Measurements from ENCODE around the gene HECW1. TPM values are rescaled to one million over a fixed set of nuclear protein-coding genes. Genes with fewer than 3 reads are reported as not detected.
A peak's percentile ranks its signal among the peaks of the same experiment; 100 is the strongest.

HECW1 gene
- total and polyA plus RNA-seq, 5 donors, result 0.16 TPM; not detected in 4

DNA sequence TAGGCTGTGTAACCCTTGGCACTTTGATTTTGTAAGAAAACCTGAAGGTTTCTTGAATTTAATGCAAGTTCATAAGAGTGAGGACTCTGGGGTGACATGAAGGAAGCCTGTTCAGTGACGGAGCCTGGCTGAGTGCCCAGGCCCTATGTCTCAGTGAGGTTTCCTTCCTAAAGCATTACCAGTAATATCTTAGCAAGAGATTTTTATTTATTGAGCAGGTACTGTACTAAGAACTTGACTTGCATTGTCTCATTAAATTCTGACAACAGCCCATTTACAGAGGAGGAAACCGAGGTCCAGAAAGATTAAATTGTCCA lies 197.2 kb downstream of the HECW1 start:
- intact Hi-C loops (cut with DNase I), result no loop called here
- H3K27me3 ChIP-seq (ENCODE audit: control insufficient read depth, insufficient read depth), result no peaks in the 10 kb centered on the region
- H3K4me3 ChIP-seq (ENCODE audit: low read length), result no peak overlapping the region
- H3K9me3 ChIP-seq (ENCODE audit: control insufficient read depth, low read length), result no peaks in the 10 kb centered on the region
- 53% methylated on average over 2 of the region's 2 CpGs for WGBS
- no peak for ATAC-seq
- H3K4me1 ChIP-seq (ENCODE audit: control insufficient read depth, insufficient read depth, low read length), result no peaks in the 10 kb centered on the region
- no peak overlapping the region for H3K27ac ChIP-seq (ENCODE audit: low read length)
- no peak for DNase-seq

DNA sequence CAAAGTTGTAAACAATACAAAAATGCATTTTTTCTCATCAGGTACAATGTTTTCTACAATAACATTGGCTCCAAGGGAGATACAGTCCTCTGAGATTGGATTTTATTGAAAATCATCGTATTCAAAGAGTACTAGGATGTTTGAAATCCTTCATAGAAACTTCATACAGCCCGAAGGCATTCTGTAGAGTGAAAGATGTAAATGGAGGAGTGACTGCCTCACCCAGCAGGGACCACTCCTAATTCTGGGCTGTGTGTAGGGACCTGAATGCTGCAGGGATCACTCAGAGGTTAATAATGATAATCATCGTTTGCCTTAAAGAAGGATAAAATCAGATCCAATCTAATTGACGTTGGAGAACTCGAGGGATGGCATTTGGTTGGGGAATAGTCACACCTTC lies 198.6 kb downstream of the HECW1 start:
- no peaks in the 10 kb centered on the region for H3K9me3 ChIP-seq (ENCODE audit: control insufficient read depth, low read length)
- no peak overlapping the region for H3K4me3 ChIP-seq (ENCODE audit: low read length)
- no peak overlapping the region for H3K27ac ChIP-seq (ENCODE audit: low read length)
- no peak for ATAC-seq
- intact Hi-C loops (cut with DNase I), result no loop called here
- no peak for DNase-seq
- no peaks in the 10 kb centered on the region for H3K27me3 ChIP-seq (ENCODE audit: control insufficient read depth, insufficient read depth)
- 74% methylated on average over 5 of the region's 5 CpGs for WGBS
- no peaks in the 10 kb centered on the region for H3K4me1 ChIP-seq (ENCODE audit: control insufficient read depth, insufficient read depth, low read length)

DNA sequence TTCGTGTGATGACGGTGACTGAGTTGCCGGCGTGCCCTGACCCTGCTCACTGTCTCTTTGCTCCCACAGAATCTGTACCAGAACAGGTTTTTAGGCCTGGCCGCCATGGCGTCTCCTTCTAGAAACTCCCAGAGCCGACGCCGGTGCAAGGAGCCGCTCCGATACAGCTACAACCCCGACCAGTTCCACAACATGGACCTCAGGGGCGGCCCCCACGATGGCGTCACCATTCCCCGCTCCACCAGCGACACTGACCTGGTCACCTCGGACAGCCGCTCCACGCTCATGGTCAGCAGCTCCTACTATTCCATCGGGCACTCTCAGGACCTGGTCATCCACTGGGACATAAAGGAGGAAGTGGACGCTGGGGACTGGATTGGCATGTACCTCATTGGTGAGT lies 199.2 kb downstream of the HECW1 start:
- 94% methylated on average over 22 of the region's 22 CpGs for WGBS
- DNase-seq (no peak), ATAC-seq (no peak)
- H3K4me1 ChIP-seq (ENCODE audit: control insufficient read depth, insufficient read depth, low read length), result no peaks in the 10 kb centered on the region
- intact Hi-C loops (cut with DNase I), result no loop called here
- H3K4me3 ChIP-seq (ENCODE audit: low read length), result no peak overlapping the region
- H3K27ac ChIP-seq (ENCODE audit: low read length), result no peak overlapping the region
- no peaks in the 10 kb centered on the region for H3K9me3 ChIP-seq (ENCODE audit: control insufficient read depth, low read length)
- no peaks in the 10 kb centered on the region for H3K27me3 ChIP-seq (ENCODE audit: control insufficient read depth, insufficient read depth)

DNA sequence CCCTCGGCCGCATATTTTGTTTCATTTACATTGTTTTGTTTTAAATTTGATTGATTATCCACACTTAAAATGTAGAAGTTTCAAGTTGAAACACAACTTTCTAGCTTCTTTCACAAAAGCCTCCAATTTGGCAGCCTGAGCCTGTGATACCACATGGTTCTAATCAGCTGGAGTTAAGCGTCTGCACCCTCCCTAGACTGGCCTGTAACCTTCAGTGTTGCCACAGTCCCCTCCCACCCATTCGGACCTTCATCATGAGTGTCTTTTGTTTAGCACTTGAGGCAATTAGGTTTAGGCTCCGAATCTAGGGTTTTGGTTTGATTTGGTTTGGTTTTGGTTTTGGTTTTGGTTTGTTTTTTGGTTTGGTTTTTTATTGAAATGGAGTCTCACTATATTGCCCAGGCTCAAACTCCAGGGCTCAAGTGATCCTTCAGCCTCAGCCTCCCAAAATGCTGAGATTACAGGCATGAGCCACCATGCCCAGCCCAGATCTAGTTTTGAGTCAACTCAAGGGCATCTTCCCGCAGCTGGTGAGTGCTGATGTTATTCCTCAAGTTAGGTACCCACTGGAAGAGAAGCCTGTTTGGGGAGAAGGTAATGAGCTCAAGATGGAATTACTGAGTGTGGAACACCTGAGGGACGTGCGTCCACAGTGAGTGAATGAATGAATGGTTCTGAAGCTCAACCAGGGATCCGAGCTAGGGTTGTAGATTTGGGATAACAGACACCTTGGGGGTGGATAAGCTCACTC lies 201.4 kb downstream of the HECW1 start:
- no peak for DNase-seq
- no peak for ATAC-seq
- Histone ChIP-seq H3K27ac (ENCODE audit: low read length) (no peak overlapping the region), H3K4me1 (ENCODE audit: control insufficient read depth, insufficient read depth, low read length) (no peaks in the 10 kb centered on the region), H3K27me3 (ENCODE audit: control insufficient read depth, insufficient read depth) (no peaks in the 10 kb centered on the region), H3K9me3 (ENCODE audit: control insufficient read depth, low read length) (no peaks in the 10 kb centered on the region), H3K4me3 (ENCODE audit: low read length) (no peak overlapping the region)
- intact Hi-C loops (cut with DNase I), result no loop called here
- 80% methylated on average over 9 of the region's 9 CpGs for WGBS

DNA sequence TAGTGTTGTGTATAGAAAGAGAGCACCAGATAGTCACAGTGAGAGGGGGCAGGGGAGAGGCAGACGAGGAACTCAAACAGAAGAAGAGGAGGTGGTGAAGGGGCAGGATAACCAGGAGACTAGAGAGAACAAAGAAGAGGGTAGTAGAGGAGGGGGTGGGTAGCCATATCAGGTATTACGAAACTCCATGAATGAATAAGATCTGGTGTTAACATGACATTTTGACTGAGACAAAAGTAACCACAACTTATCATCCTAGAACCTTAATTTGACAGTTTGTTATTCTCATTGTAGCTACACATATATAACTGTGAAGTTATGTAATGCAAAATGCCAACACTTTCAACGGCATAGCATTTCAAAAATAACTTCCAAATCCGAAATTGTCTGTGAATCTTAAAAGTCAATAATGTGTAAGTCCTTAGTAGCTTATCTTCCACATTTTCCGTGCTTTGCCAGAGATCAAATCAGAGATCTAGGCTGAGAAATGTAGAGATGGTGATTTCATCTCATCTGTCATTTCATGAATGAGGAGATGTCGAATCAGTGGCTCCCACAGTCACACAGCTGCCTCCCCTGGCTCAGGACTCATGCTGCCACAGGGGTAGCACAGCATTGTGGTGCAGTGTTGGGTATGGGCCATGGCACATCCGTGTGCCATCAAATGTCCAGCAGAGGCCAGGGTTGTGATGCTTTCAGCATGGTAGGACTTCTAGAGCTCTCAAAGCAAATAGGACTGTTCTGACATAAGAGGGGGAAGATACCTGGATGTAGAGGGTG lies 202.1 kb downstream of the HECW1 start:
- WGBS, result 60% methylated on average over 7 of the region's 7 CpGs
- no peaks in the 10 kb centered on the region for H3K27me3 ChIP-seq (ENCODE audit: control insufficient read depth, insufficient read depth)
- no peak overlapping the region for H3K4me3 ChIP-seq (ENCODE audit: low read length)
- H3K4me1 ChIP-seq (ENCODE audit: control insufficient read depth, insufficient read depth, low read length), result no peaks in the 10 kb centered on the region
- ATAC-seq (no peak), DNase-seq (no peak)
- no peaks in the 10 kb centered on the region for H3K9me3 ChIP-seq (ENCODE audit: control insufficient read depth, low read length)
- intact Hi-C loops (cut with DNase I), result no loop called here
- H3K27ac ChIP-seq (ENCODE audit: low read length), result no peak overlapping the region

DNA sequence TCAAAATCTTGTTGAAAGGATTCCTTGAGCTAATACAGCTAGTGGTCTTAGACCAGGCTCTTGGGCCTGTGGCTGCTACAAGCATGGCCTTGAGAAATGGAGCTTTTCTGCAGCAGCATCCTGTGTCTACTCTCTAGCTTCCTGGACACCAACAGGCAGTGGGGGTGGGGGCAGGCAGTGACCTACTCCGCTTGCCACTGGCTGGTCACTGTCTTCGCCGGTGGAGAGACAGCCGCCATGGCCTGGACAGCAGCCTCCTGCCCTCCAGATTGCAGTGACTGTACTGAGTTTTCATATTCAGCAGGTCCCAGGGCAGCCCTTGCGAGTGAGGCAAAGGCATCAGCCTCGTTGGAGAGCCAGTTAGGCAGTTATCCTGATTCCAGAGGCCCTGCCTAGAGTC lies 204.6 kb downstream of the HECW1 start:
- intact Hi-C loops (cut with DNase I), result no loop called here
- WGBS, result 58% methylated on average over 6 of the region's 6 CpGs
- Histone ChIP-seq H3K27me3 (ENCODE audit: control insufficient read depth, insufficient read depth) (no peaks in the 10 kb centered on the region), H3K9me3 (ENCODE audit: control insufficient read depth, low read length) (no peaks in the 10 kb centered on the region), H3K4me3 (ENCODE audit: low read length) (no peak overlapping the region), H3K27ac (ENCODE audit: low read length) (no peak overlapping the region), H3K4me1 (ENCODE audit: control insufficient read depth, insufficient read depth, low read length) (no peaks in the 10 kb centered on the region)
- DNase-seq (no peak), ATAC-seq (no peak)

DNA sequence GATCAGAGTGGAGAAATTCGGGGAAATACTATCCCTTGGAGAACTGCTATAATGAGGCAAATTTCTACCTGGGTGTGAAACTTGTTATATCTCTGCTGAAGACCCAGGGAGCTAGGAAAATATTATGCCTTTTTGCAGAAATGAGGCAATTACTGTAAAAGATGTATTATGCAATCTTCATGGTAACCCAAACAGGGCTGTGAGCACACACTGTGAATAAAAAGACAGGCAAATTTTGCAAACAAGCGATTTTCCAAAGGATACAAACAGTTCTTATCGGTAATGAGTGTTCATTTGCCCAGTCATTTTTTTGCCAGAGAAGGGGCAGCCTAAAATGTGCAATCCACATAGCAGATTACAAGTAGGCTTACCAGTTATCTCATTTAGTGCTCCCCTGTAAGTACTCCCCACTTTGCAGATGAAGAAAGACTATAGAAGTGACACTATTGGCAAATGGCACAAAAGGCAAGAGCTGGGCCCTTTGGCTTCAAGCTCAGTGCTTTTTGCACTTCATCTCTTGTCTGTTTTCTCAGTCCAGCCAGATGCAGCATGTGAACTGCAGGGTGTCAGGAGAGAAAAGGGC lies 205.8 kb downstream of the HECW1 start:
- intact Hi-C loops (cut with DNase I), result no loop called here
- WGBS, result 59% methylated on average over 3 of the region's 3 CpGs
- ATAC-seq, result peak in 1 of 2 donors; percentile 64

DNA sequence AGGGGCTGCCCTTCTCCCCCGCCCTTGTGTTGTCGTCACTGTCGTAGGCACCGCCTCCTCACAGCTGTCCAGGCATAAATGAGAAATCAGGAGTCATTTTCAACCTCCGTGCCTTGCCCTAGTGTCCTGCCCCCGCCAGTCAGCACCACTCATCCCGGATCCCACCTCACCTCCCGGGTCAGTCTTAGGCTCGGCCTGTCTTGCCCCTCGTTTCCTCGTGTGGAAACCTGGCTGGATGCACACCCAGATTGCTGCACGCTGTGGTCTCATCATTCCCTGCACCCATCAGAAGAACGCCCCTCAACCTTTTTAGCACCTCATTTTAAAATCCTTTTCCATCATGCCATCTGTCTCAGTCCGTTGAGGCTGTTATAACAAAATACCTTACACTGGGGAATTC lies 213.1 kb downstream of the HECW1 start:
- H3K4me1 ChIP-seq (ENCODE audit: control insufficient read depth, insufficient read depth, low read length), result no peaks in the 10 kb centered on the region
- WGBS, result 71% methylated on average over 14 of the region's 14 CpGs
- no peak for DNase-seq
- H3K27ac ChIP-seq (ENCODE audit: low read length), result no peak overlapping the region
- peak in 1 of 2 donors; percentile 29 for ATAC-seq
- H3K9me3 ChIP-seq (ENCODE audit: control insufficient read depth, low read length), result no peaks in the 10 kb centered on the region
- H3K27me3 ChIP-seq (ENCODE audit: control insufficient read depth, insufficient read depth), result no peaks in the 10 kb centered on the region
- H3K4me3 ChIP-seq (ENCODE audit: low read length), result no peak overlapping the region
- intact Hi-C loops (cut with DNase I), result no loop called here

More for the DNA sequence above, 205.8 kb downstream of the HECW1 start:
- no peak overlapping the region for H3K27ac ChIP-seq (ENCODE audit: low read length)
- DNase-seq, result no peak
- H3K27me3 ChIP-seq (ENCODE audit: control insufficient read depth, insufficient read depth), result no peaks in the 10 kb centered on the region
- no peak overlapping the region for H3K4me3 ChIP-seq (ENCODE audit: low read length)
- H3K4me1 ChIP-seq (ENCODE audit: control insufficient read depth, insufficient read depth, low read length), result no peaks in the 10 kb centered on the region
- H3K9me3 ChIP-seq (ENCODE audit: control insufficient read depth, low read length), result no peaks in the 10 kb centered on the region

DNA sequence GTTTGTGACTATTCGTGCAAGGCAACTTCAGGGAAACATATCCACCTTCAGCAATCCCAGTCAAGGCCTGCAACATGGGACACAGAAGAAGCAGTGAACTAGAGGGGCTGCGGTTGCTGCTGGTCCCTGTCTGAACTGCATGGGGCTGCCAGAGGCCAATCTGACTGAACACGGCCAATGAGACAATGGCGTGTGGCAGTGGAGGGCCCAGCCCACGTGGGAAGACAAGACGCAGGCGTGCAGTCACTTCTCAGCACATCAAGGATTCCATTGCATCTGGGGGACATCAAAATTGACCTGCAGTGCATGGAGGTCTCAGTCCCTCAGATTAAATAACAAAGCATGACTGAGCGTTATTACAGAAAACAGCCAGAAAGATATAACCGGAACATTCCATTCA lies 215.9 kb downstream of the HECW1 start:
- Histone ChIP-seq H3K9me3 (ENCODE audit: control insufficient read depth, low read length) (no peaks in the 10 kb centered on the region), H3K27ac (ENCODE audit: low read length) (no peak overlapping the region), H3K4me1 (ENCODE audit: control insufficient read depth, insufficient read depth, low read length) (no peaks in the 10 kb centered on the region), H3K27me3 (ENCODE audit: control insufficient read depth, insufficient read depth) (no peaks in the 10 kb centered on the region), H3K4me3 (ENCODE audit: low read length) (no peak overlapping the region)
- DNase-seq (no peak), ATAC-seq (peak in 1 of 2 donors; percentile 48)
- intact Hi-C loops (cut with DNase I), result no loop called here
- WGBS, result 66% methylated on average over 9 of the region's 9 CpGs

DNA sequence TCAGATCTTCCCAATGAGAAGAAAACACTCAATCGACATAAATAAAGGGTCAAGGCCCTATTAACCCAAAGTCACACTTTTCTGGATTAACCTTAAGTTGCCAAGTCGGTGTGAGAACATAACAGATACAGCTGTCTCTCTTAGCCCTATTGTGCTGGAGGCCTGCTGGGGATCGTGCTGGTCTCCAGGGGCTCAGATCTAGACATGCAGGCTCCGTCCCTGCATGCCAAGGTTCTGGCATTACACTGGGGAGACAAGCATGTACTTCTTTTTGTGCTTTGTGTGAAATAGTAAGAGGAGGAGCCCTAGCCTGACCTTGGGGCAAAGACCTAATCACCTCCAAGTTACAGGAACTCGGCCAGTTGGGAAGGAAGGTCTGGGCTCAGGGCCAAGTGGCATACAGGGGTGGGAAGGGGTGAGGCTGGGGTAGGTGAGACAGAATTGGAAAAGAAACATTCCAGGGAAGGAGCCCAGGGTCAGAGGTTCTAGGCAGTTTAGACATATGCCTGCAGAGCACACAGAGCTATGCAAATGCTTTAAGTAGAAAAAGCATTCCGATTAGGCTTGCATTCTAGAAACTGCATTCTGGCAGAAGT lies 216.4 kb downstream of the HECW1 start:
- no peak overlapping the region for H3K27ac ChIP-seq (ENCODE audit: low read length)
- DNase-seq (peak in 1 of 3 donors; percentile 49), ATAC-seq (peak in 1 of 2 donors; percentile 56)
- H3K4me3 ChIP-seq (ENCODE audit: low read length), result no peak overlapping the region
- WGBS, result 38% methylated on average over 6 of the region's 6 CpGs
- H3K27me3 ChIP-seq (ENCODE audit: control insufficient read depth, insufficient read depth), result no peaks in the 10 kb centered on the region
- intact Hi-C loops (cut with DNase I), result no loop called here
- H3K4me1 ChIP-seq (ENCODE audit: control insufficient read depth, insufficient read depth, low read length), result no peaks in the 10 kb centered on the region
- H3K9me3 ChIP-seq (ENCODE audit: control insufficient read depth, low read length), result no peaks in the 10 kb centered on the region

DNA sequence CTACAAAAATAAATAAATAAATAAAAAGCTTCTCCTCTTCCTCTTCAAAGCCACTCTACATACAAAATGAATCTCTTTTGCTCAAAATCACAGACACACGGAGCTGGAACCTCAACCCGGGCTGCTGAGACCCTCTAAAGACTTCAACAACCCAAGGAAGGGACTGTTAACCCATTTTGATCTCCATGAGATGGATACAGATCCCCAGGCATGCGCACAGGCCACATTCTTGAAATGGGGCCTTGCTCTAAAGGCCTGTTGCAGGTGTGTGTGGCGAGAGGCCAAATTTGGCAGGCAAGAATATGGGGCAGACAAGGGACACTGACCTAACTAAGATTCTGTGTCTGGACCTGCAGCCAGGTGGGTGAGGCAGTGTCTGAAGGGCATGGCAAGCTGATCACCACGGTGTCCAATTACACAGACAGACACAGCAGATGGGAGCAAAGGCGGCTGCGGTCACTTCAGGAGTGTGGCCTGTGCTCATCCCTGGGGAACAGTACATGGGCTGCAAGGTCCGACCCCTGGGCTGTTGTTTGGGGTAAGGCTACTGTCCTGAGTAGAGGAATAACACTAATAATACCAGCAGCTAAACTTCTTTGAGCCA lies 219.8 kb downstream of the HECW1 start:
- DNase-seq, result peak in 1 of 3 donors; percentile 36
- H3K4me1 ChIP-seq (ENCODE audit: control insufficient read depth, insufficient read depth, low read length), result no peaks in the 10 kb centered on the region
- 87% methylated on average over 8 of the region's 8 CpGs for WGBS
- no peak overlapping the region for H3K4me3 ChIP-seq (ENCODE audit: low read length)
- no peak for ATAC-seq
- intact Hi-C loops (cut with DNase I), result no loop called here
- H3K9me3 ChIP-seq (ENCODE audit: control insufficient read depth, low read length), result no peaks in the 10 kb centered on the region
- no peaks in the 10 kb centered on the region for H3K27me3 ChIP-seq (ENCODE audit: control insufficient read depth, insufficient read depth)
- H3K27ac ChIP-seq (ENCODE audit: low read length), result no peak overlapping the region

All from right cardiac atrium (tissue), 5 donors.